Tongue (tissue), 2 donors: ENCODE measurements around the gene SMPX. TPM values are rescaled to one million over a fixed set of nuclear protein-coding genes. Genes with fewer than 3 reads are reported as not detected.

Experiments
- DNase-seq: peaks from one replicate; pipeline ENCODE4 v3.0.0-alpha.2; 2015
- total RNA-seq: library from RNA; depleted of rRNA; stranded (reverse); fragments of >200 nt; gene quantifications from one replicate; pipeline ENCODE4 v1.2.3, GENCODE V29; 2014

Gene SMPX
- total RNA-seq, 1 donor from 2014 or later = 325 TPM

GRCh38 chrX:21711129-21711847 is 46.6 kb downstream of the SMPX start:
- no peak for DNase-seq

- DNase-seq = no peak
Observed at GRCh38 chrX:21708116-21708515, 49.8 kb downstream of the SMPX start.

- no peak for DNase-seq
Observed at GRCh38 chrX:21705225-21705624, 52.7 kb downstream of the SMPX start.

GRCh38 chrX:21702725-21703124 is 55.2 kb downstream of the SMPX start:
- DNase-seq = no peak

GRCh38 chrX:21700967-21701366 is 56.9 kb downstream of the SMPX start:
- no peak for DNase-seq

- DNase-seq = no peak
Observed at GRCh38 chrX:21700275-21700674, 57.6 kb downstream of the SMPX start.

GRCh38 chrX:21699136-21699535 is 58.8 kb downstream of the SMPX start:
- DNase-seq = no peak

GRCh38 chrX:21698272-21698671 is 59.6 kb downstream of the SMPX start:
- no peak for DNase-seq

- DNase-seq = no peak
Observed at GRCh38 chrX:21691512-21692018, 66.4 kb downstream of the SMPX start.

GRCh38 chrX:21683941-21684340 is 74.0 kb downstream of the SMPX start:
- DNase-seq = no peak

GRCh38 chrX:21678048-21678612 is 79.8 kb downstream of the SMPX start:
- DNase-seq = no peak

GRCh38 chrX:21675931-21676330 is 82.0 kb downstream of the SMPX start:
- no peak for DNase-seq

GRCh38 chrX:21674430-21675186 is 83.3 kb downstream of the SMPX start:
- DNase-seq = no peak

GRCh38 chrX:21666679-21667078 is 91.2 kb downstream of the SMPX start:
- no peak for DNase-seq

GRCh38 chrX:21666252-21666651 is 91.7 kb downstream of the SMPX start:
- no peak for DNase-seq

GRCh38 chrX:21662761-21663160 is 95.2 kb downstream of the SMPX start:
- no peak for DNase-seq

- DNase-seq = no peak
Observed at GRCh38 chrX:21661316-21661715, 96.6 kb downstream of the SMPX start.

GRCh38 chrX:21660156-21660555 is 97.8 kb downstream of the SMPX start:
- DNase-seq = no peak

- DNase-seq = no peak
Observed at GRCh38 chrX:21659320-21659719, 98.6 kb downstream of the SMPX start.

GRCh38 chrX:21658746-21659145 is 99.2 kb downstream of the SMPX start:
- no peak for DNase-seq

GRCh38 chrX:21658152-21658737 is 99.7 kb downstream of the SMPX start, which contains the start of gene KLHL34:
TSS of gene KLHL34 (minus strand) at chrX:21658330. CDS start at chrX:21657788, 542 bp downstream.
- DNase-seq = no peak

- DNase-seq = no peak
Observed at GRCh38 chrX:21657318-21658151, 100.4 kb downstream of the SMPX start.
